GM21737 (cell line): ENCODE measurements around the gene SSBP3.
"Not testable (repeated sequence)": the region's sequence is repeated elsewhere in the genome, so short reads cannot be mapped to it uniquely, and the experiment has no call there.

Experiments used
- ATAC-seq: cut with Tn5 transposase; IDR thresholded peaks from one replicate; pipeline ENCODE4 v1.9.1; 2021; ENCODE audit warnings: mild to moderate bottlenecking, moderate library complexity; ENCODE audit not compliant: unreplicated experiment

The SSBP3 gene

DNA sequence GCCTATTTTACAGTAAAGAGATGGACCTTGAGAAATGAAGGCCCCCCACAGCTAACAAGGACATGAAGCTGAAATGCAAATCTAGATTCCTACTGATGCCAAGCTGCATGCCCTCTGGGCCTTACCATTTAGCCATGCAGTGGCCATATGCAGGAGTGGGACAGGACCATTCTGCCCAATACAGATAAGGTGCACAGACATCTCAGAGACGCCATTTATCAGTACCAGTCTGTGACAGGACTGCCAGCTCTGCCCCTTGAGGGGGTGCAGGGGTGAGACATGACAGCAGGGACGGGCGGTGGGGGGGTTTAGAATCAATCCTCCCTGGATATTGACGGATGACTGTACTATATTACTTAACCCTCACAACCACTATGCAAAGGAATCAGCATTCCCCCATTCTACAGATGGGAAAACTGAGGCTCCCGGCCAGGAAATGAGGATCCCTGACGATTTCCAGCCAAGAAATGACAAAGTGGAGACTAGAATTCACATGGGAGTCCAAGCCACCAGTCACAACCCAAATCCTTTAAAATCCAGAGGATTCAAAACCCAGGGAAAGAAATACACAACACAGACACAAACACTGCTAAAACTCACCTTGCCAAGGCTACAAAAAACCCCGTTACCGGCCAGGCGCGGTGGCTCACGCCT is 10.8 kb downstream of the SSBP3 start:
- no peak for ATAC-seq

DNA sequence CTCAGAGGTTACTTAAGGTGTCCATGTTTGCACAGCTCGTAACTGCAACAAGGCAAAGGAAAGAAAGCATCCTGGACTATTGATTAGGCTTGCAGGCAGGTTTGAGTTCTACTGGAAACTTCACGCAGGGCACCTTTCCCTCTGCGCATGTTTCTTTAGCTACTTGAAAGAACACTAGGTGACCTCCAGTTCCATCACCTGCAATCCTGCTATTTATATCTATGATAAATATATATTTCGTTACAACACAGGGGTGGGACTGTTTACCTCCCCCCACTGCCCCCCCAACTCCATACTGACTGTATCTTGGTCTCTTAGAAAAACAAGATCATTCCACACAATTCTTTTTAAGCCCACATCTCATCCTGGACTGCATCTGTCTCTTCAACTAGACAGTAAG is 12.1 kb downstream of the SSBP3 start:
- no peak for ATAC-seq

DNA sequence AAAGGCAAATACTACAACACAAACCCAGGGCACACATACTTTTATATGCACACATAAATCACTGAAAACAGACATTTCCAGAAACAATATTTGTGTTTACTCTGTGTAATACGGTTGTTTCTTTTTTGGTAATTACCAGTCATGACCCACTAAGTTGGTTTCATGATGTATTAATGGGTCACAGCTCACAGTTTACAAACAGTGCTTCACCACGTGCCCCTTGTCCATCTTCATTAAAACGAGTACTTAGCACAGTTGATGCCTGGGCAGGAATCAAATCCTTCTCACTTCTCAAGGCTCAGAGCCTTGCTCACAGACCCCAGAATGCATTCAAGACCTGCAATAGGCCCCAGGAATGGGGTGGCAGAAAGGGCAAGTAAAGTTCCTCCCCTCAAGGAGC is 13.8 kb downstream of the SSBP3 start:
- ATAC-seq = no peak

DNA sequence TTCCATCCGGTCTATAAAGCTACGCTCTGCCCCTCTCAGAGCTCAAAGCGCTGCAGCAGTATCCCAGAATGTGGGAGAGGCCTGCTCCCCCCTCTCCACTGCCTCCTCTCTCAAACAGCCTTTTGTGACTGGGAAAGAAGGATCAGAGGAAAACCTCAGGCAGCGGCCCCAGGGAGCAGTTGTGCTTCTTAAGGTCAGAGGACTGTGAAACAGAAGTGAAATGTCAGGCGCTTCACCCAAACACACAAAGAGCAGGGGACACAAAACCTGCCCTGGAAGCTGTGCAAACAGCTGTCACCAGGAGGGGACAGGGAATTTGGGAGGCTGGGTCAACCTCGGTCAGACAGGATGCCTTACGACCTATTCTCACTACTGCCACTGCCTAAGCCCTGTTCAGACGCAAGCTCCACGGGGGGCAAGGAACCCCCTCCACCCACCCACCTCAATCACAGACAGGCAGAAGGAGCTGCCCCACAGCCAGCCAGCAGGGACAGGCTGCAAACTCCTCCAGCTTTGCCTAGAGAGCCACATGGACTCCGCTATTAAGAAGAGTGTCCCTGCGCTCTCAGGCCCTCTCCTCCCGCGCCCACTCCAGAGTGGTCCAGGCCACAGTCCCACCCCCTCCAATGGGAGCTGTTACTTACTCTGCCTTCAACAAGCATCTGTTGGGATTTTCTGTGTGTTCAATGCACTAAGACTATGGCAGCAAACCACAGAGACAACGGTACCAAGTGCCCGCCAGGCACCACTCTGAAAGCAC is 14.6 kb downstream of the SSBP3 start:
- ATAC-seq = no peak

DNA sequence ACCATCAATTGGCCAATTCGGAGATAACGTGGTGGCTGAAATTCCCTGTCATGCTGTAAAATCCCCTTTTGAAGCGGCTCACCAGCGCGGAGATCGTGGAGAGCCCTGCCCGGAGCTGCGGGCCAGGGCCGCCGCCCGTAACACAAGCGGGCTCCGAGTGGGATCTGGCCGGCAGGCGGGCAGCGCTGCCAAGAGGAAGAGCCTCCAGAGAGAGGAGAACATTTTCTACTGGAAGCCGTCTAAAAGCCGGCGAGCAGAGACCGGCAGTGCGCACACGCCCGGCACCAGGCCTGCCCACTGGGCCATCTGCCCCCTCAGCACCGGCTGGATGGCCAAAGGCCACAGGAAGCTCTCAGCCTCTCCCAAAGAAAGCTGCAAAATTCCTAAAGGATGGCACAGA is 15.5 kb downstream of the SSBP3 start:
- no peak for ATAC-seq

DNA sequence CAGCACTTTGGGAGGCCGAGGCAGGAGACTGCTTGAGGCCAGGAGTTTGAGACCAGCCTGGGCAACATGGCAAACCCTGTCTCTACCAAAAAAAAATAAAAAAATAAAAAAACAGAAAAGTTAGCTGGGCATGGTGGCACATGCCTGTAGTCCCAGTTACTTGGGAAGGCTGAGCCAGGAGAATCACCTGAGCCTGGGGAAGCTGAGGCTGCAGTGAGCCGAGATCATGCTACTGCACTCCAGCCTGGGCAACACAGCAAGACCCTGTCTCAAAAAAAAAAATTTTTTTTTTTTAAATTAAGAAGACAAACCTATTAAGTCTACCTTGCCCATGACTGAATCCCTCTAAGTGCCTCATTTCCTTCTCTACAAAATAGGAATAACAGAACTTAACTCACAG is 16.6 kb downstream of the SSBP3 start:
- not testable (repeated sequence) for ATAC-seq

DNA sequence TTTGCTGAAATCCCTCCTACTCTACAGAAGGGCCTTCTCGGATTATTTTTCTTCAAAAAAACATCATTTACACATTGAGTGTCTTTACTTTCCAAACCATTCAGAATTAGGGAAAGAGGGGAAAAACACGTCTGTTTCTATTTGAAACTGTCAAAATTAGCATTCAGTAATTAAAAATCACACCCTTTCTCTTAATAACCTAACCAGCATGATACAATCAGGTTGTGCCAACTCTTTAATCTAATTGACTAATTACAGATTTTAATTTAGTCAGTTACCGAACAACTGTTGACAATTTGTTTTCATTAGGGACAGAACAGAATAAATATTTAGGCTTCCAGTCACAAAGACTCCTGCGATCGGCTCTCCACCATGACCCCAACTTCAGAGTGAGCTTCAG is 18.8 kb downstream of the SSBP3 start:
- ATAC-seq = no peak

DNA sequence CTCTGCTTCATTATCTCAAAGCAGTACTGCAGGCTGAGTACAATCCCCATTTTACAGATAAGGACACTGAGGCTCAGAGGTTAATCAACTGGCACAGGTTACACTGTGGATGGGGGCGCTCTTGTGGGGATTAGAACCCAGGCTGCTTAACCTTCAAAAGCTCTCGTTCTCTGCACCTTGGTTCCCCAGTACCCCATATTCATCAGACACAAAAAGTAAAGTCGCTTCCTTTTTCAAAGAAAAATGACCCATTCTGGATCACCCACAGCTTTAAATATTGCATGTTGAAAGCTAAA is 20.5 kb downstream of the SSBP3 start:
- no peak for ATAC-seq

DNA sequence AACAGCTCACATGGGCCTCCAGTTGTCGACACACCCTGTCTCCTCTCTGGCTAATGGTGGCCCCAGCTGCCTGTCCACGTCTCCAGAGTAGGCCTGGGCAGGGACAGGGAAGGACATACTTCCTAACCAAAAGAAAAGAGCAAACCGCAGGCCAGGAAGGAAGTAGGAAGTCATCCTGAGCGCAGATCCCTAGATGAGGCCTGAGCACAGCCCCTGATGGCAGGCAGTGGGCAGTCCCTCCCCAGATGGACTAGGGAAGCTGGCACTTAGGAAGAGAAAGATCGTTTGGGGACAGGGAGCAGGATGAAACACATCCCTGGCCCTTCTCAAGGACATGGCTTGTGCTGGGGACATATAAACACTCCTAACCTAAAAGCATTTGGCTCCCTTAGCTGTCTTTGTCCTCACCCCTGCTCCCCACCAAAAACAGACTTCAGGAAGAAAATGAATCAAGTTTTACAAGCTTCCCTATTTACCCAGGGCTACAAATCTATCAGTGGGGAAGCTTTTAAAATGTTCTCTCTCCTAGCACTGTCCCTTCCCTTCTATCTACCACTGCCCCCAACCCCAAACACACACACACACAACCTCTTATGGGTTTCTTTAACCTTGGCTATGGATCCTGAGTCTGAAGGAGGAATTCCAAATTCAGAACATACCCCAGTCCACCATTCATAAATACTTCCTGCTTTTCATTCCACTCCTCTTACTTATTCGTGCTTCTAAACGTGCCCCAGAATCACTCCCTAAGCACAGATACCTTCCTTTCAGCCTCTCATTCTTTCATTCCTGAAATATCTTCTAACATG is 21.1 kb downstream of the SSBP3 start:
- ATAC-seq = no peak

DNA sequence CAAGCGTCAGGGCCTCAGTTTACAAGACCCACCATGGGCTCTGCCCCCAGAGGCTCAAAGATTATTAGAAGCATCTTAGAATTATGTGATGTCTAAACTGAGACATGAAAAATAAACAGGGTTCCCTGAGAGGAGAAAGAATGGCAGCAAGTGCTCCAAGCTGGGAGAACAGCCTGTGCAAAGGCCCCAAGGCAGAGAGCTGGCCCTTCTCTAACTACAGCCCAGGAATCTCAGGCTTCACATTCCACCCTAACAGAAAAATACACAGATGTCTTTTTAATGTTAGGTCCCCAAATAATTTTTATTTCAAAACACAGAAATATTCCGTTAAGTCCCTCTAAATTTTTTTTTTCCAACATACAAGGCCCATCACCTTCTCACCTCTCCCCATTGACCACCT is 21.7 kb downstream of the SSBP3 start:
- no peak for ATAC-seq

DNA sequence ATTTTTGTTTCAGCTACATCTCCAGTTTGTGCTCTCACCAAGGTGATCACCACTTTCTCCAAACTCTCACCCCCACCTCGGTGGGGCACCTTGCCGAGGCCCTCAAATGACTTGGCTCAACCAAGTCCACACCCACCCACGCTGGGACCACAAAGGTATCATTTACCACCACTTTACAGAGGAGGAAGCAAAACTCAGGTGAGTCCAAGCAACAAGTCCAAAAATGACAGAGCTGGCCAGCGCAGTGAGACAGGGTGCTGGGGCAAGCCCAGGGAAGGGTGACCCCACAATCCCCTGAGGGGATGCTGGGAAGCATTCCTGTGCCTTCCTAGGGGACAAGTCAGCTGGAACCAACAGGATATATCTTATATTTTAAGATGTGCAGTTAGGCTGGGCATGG is 24.7 kb downstream of the SSBP3 start:
- no peak for ATAC-seq

DNA sequence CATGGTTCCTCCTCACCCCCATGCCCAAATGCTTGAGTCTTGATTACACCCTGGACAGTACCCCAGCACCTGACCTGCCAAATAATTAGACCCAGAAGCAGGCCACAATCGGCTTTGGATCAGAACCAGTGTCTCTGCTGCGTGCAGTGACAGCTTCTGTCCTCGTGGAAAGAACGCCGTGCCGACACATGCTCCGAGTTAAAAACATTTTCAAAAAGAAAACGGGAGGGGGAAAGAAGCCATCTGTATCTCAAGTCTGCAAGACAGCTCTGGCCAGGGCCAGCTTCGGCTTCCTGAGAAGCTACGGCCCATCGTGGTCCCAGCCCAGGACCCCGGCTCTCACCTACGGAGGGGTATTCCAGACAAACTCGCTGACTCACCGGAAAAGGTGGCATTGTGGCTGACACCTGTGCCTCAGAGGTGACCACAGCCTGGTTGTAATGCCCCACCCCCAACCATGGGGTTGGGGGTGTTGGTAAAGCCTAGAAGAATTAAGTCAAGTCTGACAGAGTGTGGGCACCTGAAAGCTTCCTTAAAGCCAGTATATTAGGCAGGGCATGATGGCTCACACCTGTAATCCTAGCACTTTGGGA is 25.8 kb downstream of the SSBP3 start:
- no peak for ATAC-seq

DNA sequence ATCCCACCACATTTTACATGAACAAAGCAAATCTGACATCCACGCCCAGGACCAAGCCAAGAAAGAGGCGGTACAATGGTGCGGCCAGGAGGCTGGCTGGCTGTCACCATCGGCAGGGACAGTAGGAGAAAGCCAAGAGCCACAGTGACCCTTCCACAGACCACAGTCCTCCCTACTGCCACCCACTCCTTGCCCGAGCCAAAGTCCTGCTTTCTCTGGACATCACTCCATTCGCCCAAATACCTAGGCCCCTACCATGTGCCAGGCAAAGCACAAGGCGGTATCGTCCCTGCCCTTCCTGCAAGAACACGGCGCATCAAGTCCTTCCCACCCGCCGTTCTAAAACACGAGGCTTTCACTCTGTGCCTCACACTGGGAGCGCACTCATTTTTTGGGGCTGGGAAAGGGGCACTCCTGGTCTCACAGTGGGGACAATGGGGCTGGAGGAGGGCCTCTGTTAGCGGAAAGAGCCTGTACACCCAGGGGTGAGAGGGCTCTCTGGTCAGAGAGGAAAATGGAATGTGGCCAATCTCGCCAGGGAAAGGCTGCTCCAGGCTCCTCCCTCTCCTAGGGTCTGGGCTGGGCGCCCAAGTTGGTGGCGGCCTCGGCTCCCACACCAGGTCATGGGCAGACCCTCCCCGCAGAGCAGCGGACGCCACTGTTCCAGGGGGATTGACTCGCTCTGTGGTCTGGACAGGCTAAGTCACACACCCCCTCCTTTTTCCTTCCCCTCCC is 26.5 kb downstream of the SSBP3 start:
- ATAC-seq = no peak

DNA sequence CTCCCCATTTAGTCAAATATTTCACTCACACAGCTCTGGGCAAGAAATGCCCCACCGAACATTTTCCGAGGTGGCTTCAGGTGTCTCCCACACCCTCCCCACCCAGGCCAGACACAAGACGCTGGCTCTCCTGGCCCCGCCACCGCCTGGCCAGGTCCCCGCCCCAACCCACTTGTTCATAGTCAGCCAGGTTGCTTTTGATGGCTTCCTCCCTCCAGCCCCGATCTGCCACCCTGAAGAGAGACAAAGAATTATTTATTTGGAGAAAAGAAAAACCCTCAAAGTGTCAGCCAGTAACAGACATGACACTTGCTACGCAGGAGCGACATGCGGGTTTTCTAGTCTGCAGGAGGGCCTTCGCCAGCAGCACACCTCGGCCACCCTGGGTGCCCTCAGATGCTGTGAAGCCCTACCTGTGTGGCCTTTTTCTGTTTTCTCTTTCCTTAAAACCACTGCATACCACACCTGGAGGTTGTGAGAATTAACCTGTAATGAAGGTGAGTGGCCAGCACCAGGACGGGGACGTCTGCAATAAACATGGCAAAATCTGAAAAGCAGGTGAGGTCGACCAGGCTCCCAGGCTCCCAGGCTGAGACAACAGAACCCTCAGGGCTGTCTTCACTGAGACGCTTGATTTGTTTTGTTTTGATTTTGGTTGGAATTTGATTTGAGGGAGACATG is 27.2 kb downstream of the SSBP3 start:
- ATAC-seq = no peak

DNA sequence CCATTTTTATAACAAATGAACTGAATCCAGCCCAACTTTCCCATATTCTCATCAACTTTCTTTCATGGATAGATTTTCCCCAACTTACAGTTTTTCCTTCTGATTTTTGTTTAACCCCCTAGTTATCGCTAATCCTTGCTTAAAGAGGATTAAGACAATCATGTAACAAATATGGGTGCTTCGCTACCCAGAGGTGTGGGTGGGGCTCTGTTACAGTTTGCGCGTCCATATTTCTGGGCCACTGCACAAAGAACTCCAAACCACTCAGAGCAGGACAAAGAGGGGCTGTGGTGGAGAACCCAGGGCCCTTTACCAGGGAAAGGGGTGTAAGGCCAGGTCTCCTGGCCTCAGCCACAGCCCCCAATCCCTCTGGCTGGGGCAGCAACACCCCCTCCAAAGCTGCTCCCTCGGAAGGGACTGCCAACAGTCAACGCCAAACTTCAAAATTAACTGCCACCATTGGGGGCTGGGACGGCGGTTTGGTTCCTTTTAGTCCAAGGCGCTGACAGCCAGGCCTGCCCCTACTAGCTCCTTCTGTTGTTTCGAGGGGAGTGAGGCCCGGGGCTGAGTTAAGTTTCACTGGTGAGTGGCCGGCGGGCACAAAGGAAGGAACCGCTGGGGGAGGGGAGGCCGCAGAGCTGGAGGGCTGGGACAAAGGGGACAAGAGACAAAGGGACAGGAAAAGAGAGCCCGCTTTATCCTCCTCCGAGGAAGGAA is 27.9 kb downstream of the SSBP3 start:
- ATAC-seq = no peak

DNA sequence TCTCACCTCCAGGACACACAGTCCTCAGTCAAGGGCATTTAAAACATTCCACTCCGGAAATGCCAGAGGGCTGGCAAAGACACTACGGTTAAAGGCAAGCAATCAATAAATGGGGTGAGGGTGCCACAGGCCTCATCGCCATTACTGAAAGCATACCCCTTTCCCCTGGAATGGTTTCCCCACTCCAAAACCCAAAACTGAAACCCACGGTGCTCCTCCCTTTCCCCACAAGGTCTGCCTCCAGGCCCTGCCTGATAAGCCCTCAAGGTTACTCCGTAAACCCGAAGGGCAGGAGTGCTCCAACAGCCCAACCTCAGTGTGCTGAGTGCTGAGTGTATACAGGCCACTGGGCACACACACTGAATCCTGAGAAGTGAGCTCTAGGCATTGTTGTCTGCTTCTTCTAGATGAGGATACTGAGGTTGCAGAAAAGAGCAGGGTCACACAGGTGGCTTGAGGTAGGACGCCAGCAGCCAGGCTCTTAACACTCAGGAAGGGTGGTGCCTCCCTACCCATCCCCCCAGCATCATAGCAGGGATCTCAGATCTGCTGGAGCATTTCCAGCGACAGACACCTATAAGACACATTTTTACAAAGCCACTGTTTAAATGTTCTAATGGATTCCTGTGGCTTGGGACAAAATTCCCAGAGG is 29.0 kb downstream of the SSBP3 start:
- ATAC-seq = no peak

DNA sequence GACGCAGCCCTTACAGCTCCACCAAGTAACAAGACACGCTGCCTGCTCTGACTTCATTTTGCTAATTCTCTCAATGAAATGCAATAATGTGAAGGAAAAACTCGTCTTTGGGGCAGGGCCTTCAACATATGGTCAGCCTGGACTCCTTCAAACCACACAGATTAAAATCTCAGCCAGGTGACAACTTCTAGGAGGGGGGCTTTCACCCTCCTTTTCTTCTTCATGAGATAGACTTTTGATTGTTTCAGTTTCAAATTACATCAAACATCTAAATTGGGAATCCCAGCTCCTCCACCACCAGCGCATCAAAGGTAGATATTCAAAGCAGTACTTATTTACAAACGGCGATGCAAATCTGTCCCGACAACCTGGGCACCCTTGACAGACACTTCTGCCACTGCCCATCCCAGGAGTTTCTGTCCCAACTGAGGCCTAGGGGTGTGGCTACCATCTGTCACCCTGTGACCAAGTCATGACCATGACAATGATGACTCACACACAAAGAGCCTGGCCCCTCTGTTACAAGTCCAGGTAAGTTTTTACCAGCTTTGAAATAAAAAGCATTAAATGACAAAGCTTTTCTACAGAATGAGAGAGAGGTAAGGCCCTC is 29.7 kb downstream of the SSBP3 start:
- ATAC-seq = peak; percentile 47

DNA sequence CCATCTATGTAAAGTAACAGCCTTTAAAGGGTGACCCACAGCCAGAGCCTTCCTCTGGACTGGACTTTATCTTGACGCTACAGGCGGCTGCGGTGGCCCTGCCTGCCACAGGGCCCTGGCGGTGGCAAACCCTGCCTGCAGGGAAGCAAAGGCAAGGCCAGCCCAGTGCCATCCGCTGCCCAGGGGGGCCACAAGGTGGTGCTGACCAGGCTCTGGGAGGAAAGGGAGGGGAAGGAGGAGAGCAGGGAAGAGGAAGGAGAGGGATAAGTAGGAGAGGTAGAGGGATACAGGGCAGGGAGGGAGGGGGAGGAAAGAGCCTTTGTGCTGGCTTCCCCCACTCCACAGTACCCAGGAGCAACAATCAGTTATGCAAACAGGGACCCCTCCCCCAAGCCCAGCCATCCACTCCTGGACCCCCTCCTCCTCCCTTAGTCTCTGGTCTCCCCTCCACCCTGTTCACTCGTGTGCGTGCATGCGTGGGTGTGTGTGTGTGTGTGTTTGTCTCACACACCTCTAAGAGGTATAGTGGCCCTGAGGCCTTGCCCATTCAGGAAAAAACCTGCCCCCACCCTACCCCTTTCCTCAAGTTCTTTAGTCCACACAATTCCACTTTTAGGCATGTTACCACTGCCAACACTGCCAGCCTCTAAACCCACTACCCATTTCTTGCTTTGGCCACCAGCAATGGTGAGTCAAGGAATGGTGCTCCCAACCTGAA is 30.3 kb downstream of the SSBP3 start:
- ATAC-seq = no peak
